Measurements from ENCODE around the gene RNF167. TPM values are rescaled to one million over a fixed set of nuclear protein-coding genes. Genes with fewer than 3 reads are reported as not detected.
A peak's percentile ranks its signal among the peaks of the same experiment; 100 is the strongest.

Gene RNF167
- polyA plus RNA-seq, 1 experiment, result 69.9 TPM

DNA sequence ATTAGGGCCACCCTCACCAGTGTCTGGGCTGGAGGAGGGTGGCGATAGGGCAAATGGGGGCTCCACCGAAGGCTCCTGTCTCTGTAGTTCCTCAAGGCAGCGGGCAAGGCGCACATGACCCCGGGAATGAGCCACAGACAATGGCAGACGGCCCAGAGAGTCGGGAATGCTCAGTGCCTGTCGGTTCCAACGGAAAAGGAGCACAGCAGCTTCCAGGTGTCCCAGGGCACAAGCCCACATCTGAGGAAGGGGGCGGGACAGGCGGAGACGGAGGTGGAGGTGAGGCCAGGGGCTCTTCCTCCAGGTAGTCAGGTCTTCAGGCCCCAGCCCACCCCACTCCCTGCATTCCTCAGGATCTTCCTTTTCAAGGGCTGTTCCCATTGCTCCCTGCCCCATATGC is 32.7 kb downstream of the RNF167 start:
- TF ChIP-seq, protein P1, sequence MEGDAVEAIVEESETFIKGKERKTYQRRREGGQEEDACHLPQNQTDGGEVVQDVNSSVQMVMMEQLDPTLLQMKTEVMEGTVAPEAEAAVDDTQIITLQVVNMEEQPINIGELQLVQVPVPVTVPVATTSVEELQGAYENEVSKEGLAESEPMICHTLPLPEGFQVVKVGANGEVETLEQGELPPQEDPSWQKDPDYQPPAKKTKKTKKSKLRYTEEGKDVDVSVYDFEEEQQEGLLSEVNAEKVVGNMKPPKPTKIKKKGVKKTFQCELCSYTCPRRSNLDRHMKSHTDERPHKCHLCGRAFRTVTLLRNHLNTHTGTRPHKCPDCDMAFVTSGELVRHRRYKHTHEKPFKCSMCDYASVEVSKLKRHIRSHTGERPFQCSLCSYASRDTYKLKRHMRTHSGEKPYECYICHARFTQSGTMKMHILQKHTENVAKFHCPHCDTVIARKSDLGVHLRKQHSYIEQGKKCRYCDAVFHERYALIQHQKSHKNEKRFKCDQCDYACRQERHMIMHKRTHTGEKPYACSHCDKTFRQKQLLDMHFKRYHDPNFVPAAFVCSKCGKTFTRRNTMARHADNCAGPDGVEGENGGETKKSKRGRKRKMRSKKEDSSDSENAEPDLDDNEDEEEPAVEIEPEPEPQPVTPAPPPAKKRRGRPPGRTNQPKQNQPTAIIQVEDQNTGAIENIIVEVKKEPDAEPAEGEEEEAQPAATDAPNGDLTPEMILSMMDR (IDR thresholded peaks at IDR 0.05; ENCODE audit: insufficient read depth, low read depth, low read length), result no peak
- peaks cover 21% of the 10 kb centered on the region for H3K36me3 ChIP-seq (ENCODE audit: control insufficient read depth, insufficient read depth, low read length)

GRCh38 chr17:4973256-4974114 is 33.4 kb downstream of the RNF167 start:
- peaks cover 22% of the 10 kb centered on the region for H3K36me3 ChIP-seq (ENCODE audit: control insufficient read depth, insufficient read depth, low read length)
- DNase-seq (ENCODE audit: low read depth), result no peak
- ChIA-PET POLR2A (no interaction called here), CTCF (interaction anchor here (1.0 to 1.2 kb wide), 2 partner anchors 13 to 33 kb away, joined by 3 to 4 read pairs; partner anchors contain the start of genes RNF167 and SLC25A11)
- TF ChIP-seq, protein P1 (IDR thresholded peaks at IDR 0.05; ENCODE audit: insufficient read depth, low read depth, low read length), result no peak
- H3K4me3 ChIP-seq (ENCODE audit: low read depth, low read length), result no peak overlapping the region
- no peaks in the 10 kb centered on the region for H3K27me3 ChIP-seq (ENCODE audit: control insufficient read depth, insufficient read depth, low read length)

More for the DNA sequence above, 32.7 kb downstream of the RNF167 start:
- DNase-seq (ENCODE audit: low read depth), result no peak
- ChIA-PET POLR2A (no interaction called here), CTCF (interaction anchor here (1.0 to 4.6 kb wide), 2 partner anchors 8 to 13 kb away, joined by 4 to 40 read pairs; no protein-coding TSS in a partner anchor)
- Histone ChIP-seq H3K27me3 (ENCODE audit: control insufficient read depth, insufficient read depth, low read length) (no peaks in the 10 kb centered on the region), H3K4me3 (ENCODE audit: low read depth, low read length) (no peak overlapping the region)

GRCh38 chr17:4974115-4974670 is 34.1 kb downstream of the RNF167 start:
- Histone ChIP-seq H3K36me3 (ENCODE audit: control insufficient read depth, insufficient read depth, low read length) (peaks cover 26% of the 10 kb centered on the region), H3K4me3 (ENCODE audit: low read depth, low read length) (no peak overlapping the region), H3K27me3 (ENCODE audit: control insufficient read depth, insufficient read depth, low read length) (no peaks in the 10 kb centered on the region)
- no peak for DNase-seq (ENCODE audit: low read depth)
- POLR2A ChIA-PET, result no interaction called here
- TF ChIP-seq, protein P1 (IDR thresholded peaks at IDR 0.05; ENCODE audit: insufficient read depth, low read depth, low read length), result no peak
- CTCF ChIA-PET, result interaction anchor here (1.0 to 1.5 kb wide), 3 partner anchors 34 to 65 kb away, joined by 3 read pairs; partner anchors contain the start of genes RNF167 and SLC25A11

- POLR2A ChIA-PET, result no interaction called here
- DNase-seq (ENCODE audit: low read depth), result no peak
- peaks cover 22% of the 10 kb centered on the region for H3K36me3 ChIP-seq (ENCODE audit: control insufficient read depth, insufficient read depth, low read length)
- CTCF ChIA-PET, result interaction anchor here (0.8 kb wide), 1 partner anchor 8 kb away, joined by 3 read pairs; no protein-coding TSS in a partner anchor
- TF ChIP-seq, protein P1 (IDR thresholded peaks at IDR 0.05; ENCODE audit: insufficient read depth, low read depth, low read length), result no peak
- H3K27me3 ChIP-seq (ENCODE audit: control insufficient read depth, insufficient read depth, low read length), result no peaks in the 10 kb centered on the region
- H3K4me3 ChIP-seq (ENCODE audit: low read depth, low read length), result no peak overlapping the region
Measured at GRCh38 chr17:4978726-4979125, 38.7 kb downstream of the RNF167 start.

DNA sequence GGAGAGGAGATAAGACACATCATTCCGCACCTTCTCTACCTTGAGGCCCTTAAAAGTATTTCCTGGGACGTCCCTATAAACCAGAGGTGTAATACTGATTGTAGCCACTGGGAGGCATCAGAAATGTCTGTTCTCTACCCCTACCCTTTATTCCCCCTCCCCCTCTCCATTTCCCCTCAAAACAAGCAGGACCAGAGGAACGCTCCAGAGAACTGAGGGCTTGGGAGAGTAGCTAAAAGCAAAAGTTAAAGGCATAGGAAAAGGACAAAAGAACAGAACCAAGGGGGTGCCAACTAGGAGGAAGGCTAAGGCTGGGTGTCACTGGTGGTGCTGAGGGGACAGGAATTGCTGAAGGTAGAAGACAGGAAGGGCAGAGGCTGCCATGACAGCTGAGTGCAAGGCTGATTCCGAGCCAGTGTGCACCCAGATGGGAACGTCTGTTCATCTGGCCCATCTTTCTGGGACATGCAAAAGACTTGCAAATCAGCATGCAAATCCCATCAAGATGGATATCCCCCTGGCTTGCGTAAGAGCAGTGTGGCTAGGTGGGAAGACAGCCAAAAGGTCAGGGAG is 40.7 kb downstream of the RNF167 start:
- ChIA-PET POLR2A (no interaction called here), CTCF (interaction anchor here (0.6 to 2.7 kb wide), 16 partner anchors 8 to 412 kb away, joined by 3 to 40 read pairs (median 4); partner anchors contain the start of genes INCA1, KIF1C, RNF167 and SLC25A11)
- TF ChIP-seq, protein P1 (IDR thresholded peaks at IDR 0.05; ENCODE audit: insufficient read depth, low read depth, low read length), result peak; percentile 66
- DNase-seq (ENCODE audit: low read depth), result no peak
- Histone ChIP-seq H3K36me3 (ENCODE audit: control insufficient read depth, insufficient read depth, low read length) (peaks cover 20% of the 10 kb centered on the region), H3K27me3 (ENCODE audit: control insufficient read depth, insufficient read depth, low read length) (no peaks in the 10 kb centered on the region), H3K4me3 (ENCODE audit: low read depth, low read length) (no peak overlapping the region)
